ENCODE data around the gene SLC1A4. TPM values are rescaled to one million over a fixed set of nuclear protein-coding genes. Genes with fewer than 3 reads are reported as not detected.

Gene SLC1A4
- polyA plus RNA-seq, 1 donor from 2014 or later: 33.8 TPM

DNA sequence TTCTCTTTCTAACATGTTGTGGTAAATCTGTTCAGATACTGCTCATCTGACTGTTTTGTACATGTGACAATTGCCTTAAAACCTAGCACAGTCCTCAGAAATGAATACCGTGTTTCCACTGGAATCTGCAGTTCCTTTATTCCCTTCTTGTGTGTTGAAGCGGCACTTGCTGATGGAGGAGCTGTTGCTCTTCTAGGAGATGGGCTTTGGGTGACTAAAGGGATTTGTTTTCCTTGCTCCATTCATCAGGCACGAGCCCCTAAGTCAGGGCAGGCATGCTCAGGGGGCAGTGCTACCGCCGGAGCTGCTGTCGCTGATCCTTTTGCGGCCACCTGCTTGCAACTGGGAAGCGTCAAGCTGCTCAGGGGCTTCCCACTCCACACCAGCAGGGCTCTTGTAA is 34.5 kb downstream of the SLC1A4 start:
- Histone ChIP-seq H2AFZ (ENCODE audit: low read depth, low read length) (no peak overlapping the region), H3K4me2 (ENCODE audit: low read length) (no peak overlapping the region), H3K79me2 (replicated peaks; ENCODE audit: insufficient read depth, low read length) (no peaks in the 10 kb centered on the region), H3F3A (ENCODE audit: insufficient read depth, low read length, poor library complexity, severe bottlenecking) (no peaks in the 10 kb centered on the region), H3K4me3 (ENCODE audit: low read length) (no peak overlapping the region), H4K20me1 (ENCODE audit: insufficient read depth) (no peaks in the 10 kb centered on the region), H3K9ac (ENCODE audit: low read length) (no peak overlapping the region), H3K27ac (ENCODE audit: low read length) (no peak overlapping the region), H3K27me3 (ENCODE audit: insufficient read depth, low read depth, low read length) (no peaks in the 10 kb centered on the region), H3K9me3 (ENCODE audit: low read length) (no peaks in the 10 kb centered on the region), H3K36me3 (ENCODE audit: insufficient read depth, low read length) (peaks cover 9% of the 10 kb centered on the region), H3K9me2 (ENCODE audit: insufficient read depth, low read length) (no peaks in the 10 kb centered on the region)
- TF ChIP-seq CTCF (IDR thresholded peaks at IDR 0.05; ENCODE audit: poor library complexity, severe bottlenecking): no peak
- TF ChIP-seq EZH2 (IDR thresholded peaks at IDR 0.05; ENCODE audit: borderline replicate concordance, insufficient read depth, low read length, poor library complexity, severe bottlenecking): no peak
- no peak for TF ChIP-seq REST (IDR thresholded peaks at IDR 0.05; ENCODE audit: borderline replicate concordance)
- TF ChIP-seq EP300 (conservative IDR thresholded peaks at IDR 0.05; ENCODE audit: poor library complexity, severe bottlenecking): no peak
- TF ChIP-seq SMC3 (conservative IDR thresholded peaks at IDR 0.05; ENCODE audit: poor library complexity): no peak
- no peak for TF ChIP-seq MXI1 (conservative IDR thresholded peaks at IDR 0.05; ENCODE audit: poor library complexity, severe bottlenecking)
- TF ChIP-seq TAF1 (IDR thresholded peaks at IDR 0.05; ENCODE audit: low read depth): no peak
- TF ChIP-seq POLR2AphosphoS5 (IDR thresholded peaks at IDR 0.05): no peak
- no peak for TF ChIP-seq RAD21 (conservative IDR thresholded peaks at IDR 0.05)

DNA sequence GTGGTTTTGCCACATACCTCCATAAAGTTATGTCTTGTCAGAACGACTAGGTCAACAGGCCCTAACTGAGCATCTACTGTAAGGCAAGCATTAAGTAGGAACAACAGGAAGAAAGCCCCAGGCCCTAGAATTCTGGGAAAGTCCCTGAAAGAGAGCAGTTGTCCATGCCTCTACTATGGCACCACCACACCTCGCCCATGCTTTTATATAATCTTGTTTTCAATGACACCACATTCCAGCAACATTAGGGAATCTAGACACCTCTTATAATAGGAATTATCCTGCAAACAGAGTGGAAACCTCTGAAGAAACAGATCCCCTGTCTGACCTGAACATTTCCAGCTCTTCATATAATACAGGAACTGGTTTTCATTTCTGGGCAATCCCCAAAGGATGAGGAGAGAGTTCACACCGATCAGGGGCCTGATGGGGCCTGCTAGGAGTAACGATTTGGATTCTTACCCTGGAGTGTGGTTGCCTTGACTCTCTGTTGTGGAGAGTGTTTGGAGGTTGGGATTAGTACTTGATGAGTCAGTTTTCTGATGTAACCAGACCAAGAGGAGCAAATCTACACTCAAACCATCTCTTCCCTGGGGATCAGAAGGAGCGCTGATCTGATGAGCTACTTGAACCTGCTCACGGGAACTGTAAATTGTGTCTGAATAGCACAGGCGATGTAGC is 35.1 kb downstream of the SLC1A4 start:
- Histone ChIP-seq H4K20me1 (ENCODE audit: insufficient read depth) (no peaks in the 10 kb centered on the region), H3K36me3 (ENCODE audit: insufficient read depth, low read length) (peaks cover 4% of the 10 kb centered on the region), H3K4me2 (ENCODE audit: low read length) (no peak overlapping the region), H3K27me3 (ENCODE audit: insufficient read depth, low read depth, low read length) (no peaks in the 10 kb centered on the region), H3K4me3 (ENCODE audit: low read length) (no peak overlapping the region), H3K9ac (ENCODE audit: low read length) (no peak overlapping the region), H2AFZ (ENCODE audit: low read depth, low read length) (no peak overlapping the region), H3K9me2 (ENCODE audit: insufficient read depth, low read length) (no peaks in the 10 kb centered on the region), H3K9me3 (ENCODE audit: low read length) (no peaks in the 10 kb centered on the region), H3K27ac (ENCODE audit: low read length) (no peak overlapping the region), H3K79me2 (replicated peaks; ENCODE audit: insufficient read depth, low read length) (no peaks in the 10 kb centered on the region), H3F3A (ENCODE audit: insufficient read depth, low read length, poor library complexity, severe bottlenecking) (no peaks in the 10 kb centered on the region)
- TF ChIP-seq REST (IDR thresholded peaks at IDR 0.05; ENCODE audit: borderline replicate concordance) (no peak), CTCF (IDR thresholded peaks at IDR 0.05; ENCODE audit: poor library complexity, severe bottlenecking) (no peak), RAD21 (conservative IDR thresholded peaks at IDR 0.05) (no peak), SMC3 (conservative IDR thresholded peaks at IDR 0.05; ENCODE audit: poor library complexity) (no peak), EZH2 (IDR thresholded peaks at IDR 0.05; ENCODE audit: borderline replicate concordance, insufficient read depth, low read length, poor library complexity, severe bottlenecking) (no peak), MXI1 (conservative IDR thresholded peaks at IDR 0.05; ENCODE audit: poor library complexity, severe bottlenecking) (no peak), POLR2AphosphoS5 (IDR thresholded peaks at IDR 0.05) (no peak), EP300 (conservative IDR thresholded peaks at IDR 0.05; ENCODE audit: poor library complexity, severe bottlenecking) (no peak), TAF1 (IDR thresholded peaks at IDR 0.05; ENCODE audit: low read depth) (no peak)

Measured in neural cell (in vitro differentiated cells).